ENCODE results near the gene JARID2.

JARID2 gene

DNA sequence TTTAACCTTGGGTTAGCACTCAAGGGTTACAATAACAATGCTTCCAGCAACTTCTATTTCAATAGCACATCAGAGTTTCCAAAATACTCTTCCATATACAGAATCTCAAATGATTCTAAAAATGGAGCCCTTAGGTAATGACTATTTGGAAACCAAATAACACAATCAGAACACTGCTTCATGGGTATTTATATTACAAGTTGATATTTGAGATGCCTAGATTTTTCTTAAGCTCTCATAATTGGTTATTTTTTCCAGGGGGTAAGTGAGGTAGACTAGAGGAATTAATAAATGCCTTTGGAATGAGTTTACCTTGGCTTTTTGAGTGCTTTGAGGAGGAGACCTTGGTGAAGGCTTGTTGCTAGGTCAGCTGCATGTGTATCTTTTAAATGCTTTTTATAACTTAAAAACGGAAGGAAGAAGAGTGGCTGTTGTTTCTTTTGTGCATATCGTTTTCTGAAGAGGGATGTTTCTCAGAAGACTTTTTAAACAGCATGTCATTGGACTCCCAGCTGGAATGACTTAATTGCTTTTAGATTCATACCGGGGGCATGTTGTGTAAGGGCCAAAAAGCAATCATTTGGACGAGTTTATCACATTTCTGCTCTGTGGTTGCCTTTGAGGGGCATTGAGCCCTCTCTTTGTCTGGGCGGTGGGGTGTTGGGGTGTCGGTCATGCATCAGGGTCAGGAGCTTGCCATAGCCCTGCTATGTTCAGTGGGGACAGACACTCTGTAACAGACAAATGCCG lies 230.9 kb downstream of the JARID2 start:
- no peak for DNase-seq

DNA sequence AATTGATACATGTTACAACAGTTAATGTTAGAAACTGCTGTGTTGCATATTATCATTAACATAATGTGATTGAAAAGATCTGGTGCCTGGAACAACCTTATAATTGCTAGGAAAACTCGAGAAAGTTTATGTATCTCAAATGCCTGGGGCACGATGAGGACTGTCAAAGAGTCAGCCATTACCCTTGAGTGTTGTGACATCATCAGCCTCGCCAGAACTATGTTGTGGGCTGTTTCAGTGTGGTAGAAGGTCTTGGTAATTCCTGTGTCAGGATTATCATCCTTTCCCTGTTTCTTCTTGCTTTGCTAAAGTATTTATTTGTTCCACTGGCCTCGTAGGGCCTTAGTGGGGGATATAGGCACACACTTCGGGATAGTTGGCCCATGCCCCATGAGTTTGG lies 231.9 kb downstream of the JARID2 start:
- no peak for DNase-seq

DNA sequence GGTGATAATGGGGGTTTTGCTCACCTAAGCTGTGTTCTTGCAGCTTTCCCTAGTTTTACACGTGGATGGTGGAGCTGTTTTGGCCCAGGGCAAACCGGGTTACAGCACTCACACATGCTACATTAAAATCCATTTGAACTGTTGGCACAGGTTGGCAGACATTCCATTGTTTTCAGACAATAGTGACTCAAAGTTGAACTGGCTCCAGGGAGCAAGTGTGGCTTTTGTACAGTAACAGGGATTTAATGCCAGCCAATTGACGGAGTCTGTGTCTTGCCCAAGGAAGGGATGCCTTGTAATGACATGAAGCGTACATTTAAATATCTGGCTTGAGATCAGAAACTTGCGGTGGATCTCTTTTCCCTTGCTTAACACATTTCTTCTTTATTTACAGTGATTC lies 233.9 kb downstream of the JARID2 start:
- DNase-seq = no peak

DNA sequence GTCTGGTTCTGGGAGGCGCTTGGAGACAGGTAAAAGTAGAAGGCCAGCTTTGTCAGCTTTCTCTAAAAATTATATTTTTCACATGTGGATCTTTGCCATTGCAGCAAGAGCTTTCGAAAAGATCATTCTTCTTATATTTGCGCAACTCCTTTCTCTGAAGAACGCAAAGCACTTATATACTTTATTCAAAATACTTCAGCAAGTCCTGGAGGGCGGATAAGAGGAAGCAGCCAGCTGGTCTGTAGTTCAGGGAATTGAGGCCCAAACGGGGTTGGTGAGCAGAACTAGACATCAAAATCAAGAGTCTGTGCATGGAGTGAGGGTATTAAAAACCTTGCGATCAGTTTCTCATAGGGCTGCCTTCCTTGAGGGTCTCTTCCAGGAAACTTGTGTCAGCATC lies 234.7 kb downstream of the JARID2 start:
- DNase-seq = peak; percentile 45

DNA sequence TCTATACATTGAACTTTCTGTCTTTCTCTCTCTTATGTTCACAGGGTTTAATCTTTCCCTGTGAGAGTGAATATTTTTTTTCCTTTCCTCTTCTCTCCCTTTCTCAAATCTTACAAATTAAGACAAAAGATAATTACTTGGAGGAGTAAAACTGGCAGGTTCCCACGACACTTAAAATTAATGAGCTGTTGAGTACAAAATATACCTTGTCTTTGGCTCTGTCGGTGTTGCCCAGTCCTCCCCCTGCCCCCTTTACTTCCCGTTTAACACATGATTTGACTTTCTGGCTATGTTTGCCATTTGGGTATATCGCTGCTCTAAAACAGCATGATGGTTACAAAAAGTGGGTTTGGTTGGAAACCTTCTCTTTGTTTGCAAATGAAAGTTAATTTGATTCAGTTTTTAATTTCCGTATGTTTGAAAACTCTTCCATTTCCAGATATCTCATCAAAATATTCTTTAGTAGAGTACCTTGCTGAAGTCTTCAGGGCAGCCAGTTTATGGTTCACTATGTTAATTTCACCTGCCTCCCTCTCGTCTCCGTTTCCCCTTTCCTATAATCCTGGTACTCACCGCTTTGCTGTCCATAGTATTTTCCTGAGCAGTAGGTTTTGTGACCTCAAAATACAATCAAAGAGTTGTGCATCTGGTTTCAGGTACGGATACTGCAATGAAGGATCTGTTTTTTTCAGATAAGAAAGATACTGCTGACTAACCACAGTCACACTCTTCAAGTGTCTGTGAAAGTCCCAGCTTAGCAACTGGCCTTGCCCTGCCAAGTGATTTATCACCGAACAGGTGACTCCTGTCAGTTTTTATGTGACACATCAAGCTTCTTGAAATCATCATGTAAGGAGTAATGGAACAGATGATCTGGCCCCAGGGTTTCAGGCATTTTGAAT lies 235.8 kb downstream of the JARID2 start:
- peak; percentile 77 for DNase-seq

DNA sequence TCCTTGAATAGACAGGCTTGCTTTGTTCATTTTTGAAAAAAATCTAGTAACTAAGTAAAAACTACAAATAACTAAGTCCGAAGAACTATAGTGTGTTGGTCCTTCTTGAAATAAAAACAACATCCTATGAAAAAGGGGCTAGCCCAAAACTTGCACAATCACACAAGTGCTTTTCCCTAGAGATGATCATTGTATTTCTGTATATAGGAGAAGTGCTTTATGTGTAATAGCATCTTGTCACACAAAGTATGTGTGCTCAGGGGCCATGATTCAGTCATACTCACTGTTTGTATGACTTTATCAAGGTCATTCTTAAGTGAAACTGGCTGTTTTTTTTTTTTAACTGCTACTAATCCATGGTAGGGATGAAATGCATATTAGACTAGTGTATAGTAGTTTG lies 237.2 kb downstream of the JARID2 start:
- no peak for DNase-seq

DNA sequence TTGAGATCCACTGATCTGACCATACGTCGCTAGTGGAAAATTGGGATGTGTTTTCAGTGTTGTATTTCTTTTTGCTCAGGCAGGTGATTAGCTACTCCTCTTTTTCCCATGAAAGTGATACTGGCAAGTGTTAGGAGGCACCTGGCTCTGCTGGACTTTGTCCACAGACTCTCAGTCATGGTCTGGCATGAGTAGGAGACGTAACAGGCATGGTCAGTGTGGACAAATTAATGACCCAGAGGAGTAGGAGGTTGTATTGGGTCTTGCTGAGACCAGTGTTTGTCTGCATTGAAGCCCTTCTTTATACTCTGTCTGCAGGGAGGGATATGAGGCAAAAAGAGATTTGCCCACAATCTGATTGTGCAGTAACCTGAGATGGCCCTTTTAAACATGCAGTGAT lies 238.3 kb downstream of the JARID2 start:
- DNase-seq = no peak

DNA sequence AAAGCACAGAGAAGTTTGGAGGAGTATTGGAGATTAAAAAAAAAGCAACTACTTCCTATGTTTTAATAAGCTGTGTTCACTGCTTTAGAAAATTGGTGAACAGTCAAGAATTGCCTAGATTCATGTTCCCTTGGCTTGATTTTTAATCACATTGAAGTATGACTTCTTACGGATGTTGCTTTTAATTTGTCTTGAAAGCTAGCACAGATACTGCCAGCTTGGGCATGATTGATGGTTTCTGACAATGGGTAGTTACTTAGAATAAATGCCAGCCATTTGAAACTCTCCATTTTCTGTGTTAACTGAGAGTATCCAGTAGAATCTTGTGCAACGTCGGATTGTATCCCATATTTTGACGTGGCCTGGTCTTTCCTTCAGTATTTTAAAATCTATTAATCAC lies 239.0 kb downstream of the JARID2 start:
- no peak for DNase-seq

DNA sequence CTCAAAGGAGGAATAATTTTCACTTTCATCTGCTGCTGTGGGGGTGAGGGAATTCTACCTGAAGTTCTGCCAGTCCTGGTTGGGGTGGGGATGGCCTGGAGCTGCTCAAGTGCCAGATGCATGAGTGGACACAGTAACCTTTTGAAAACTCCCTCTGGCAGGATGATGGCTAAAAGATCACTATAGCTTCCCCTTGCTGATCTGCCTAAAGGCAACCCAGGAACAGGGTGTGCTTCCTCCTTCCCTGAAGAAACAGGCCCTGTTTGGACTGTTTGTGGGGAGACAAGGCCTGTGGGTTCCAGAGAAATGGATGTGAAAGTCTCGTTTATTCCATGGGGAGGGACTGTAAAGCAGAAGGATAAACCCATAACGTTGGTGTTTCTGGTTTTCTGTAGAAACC lies 240.1 kb downstream of the JARID2 start:
- no peak for DNase-seq

DNA sequence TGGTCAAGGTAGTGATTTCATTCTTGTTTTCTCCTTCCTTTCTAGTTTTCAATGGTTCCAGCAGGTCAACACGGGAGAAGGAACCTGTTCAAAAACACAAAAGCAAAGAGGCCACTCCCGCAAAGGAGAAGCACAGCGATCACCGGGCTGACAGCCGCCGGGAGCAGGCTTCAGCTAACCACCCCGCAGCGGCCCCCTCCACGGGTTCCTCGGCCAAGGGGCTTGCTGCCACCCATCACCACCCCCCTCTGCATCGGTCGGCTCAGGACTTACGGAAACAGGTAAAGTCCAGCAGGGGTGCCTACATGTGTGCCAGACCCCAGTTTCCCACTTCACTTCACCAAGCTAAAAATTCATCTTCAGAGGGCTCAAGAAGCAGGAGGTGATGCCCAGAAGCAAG lies 241.4 kb downstream of the JARID2 start:
- DNase-seq = no peak

DNA sequence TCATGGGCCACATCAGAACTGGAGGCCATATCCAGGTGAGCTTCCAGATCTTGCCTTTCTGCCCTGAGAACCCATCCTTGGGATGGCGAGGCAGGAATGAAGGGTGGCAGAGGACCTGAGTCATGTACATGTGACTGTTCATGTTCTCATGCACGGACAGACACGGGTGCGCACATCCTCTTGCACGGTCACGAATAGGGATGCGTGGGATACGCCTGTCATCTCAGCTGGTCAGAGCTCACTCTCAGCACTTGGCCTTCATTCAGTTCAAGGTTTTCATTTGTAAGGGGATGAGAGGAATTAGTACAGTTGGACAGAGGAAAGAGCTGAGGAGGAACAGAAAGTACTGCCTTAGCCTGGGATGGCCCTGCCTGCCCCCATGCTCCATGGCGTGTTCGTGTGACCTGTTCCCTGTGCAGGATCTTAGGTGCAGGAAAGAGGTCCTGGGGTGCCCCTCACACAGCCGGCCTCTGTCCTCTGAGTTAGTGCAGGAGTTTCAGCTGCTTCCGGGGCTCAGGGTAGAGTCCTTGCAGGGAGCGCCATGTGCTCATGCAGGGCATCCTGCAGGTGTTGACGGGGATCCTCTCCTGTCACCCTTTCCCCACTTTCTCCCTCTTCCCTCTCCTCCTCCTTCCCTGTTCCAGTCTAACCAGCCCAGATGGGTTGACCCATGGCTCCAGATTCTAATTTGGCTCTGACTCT lies 243.5 kb downstream of the JARID2 start:
- DNase-seq = no peak

DNA sequence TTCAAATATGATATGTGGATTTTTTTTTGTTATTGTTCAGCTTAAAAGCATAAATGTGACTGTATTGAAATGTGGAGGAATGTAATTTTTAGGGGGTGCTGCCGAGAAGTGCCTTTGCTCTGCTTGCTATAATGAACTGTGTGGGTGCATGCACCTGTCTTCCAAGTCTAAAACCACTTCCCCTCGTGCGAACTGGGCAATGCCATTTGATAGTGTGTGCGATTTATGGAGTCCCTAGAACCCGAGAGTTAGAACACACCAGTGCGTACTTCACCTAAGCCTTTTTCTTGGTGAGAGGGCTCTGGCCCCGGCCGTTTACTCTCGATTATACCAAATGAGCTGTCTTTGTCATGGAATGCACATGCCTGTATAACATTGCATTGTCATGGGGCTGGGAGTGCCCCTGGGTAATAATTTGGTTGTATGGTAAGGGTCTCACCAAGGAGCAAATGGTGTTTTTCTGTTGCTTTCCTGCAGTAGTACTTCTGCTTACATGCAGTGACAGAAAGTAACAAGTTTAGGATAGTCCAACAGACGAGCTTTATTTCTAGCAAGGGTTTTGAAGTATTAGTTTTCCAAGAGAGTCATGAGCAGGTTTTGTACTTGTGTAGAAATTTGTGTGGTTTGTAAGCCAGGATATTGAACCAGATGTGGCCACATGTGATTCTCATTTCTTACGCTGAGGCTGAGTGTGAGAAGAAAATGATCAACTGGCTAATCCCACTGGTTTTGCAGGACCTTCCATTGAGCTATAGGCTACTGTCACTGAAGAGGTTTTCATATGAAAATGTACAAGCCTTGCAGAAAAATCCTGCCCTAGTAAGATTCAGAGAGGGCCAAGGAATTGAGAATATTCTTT lies 244.6 kb downstream of the JARID2 start:
- DNase-seq = peak; percentile 28

DNA sequence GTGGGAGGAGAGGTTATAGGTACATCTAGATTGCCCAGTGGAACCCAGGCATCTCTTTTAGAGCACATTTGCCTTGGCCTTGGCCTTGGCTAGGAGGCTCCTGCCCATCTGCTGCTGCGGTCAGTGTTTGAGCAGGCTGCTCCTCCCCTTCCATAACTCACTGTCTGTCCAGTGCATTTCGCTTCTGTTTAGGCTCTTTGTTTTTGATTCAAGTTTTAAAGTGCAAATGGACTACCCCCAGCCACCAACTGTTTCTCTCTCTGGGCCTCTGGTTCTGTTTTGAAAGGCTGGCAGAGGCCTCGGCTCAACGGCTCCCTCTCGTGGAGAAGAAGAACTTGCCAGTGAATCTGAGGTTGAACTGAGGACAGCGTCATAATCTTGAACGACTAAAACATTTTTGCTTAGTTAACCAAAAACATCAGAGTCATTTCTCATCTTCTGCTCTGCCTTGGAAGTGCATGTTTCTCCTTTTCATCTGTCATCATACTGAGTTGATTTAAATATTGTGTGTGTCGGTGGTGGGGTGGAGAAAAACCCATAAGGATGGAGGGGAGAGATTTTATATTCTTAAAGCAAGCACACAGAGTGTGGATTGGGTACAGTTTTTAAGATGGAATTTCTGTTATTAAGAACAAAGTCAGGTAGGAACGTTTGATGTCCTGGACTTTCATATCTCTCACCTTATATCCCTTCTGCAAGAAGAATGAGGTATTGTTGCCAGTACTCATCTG lies 245.6 kb downstream of the JARID2 start:
- DNase-seq = peak; percentile 85

DNA sequence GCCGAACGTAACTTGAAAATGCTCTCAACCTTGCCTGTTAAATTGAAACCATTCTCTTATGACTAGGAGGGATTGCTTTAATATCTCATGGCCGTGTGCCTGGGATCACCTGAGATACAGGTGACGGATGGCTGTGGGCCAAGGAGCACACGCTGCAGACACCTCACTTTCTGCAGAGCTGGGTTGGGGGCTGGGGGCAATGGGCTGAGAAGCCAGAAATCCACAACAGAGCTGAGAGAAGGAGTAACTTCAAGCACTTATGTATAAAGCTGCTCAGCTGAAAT lies 246.1 kb downstream of the JARID2 start:
- no peak for DNase-seq

DNA sequence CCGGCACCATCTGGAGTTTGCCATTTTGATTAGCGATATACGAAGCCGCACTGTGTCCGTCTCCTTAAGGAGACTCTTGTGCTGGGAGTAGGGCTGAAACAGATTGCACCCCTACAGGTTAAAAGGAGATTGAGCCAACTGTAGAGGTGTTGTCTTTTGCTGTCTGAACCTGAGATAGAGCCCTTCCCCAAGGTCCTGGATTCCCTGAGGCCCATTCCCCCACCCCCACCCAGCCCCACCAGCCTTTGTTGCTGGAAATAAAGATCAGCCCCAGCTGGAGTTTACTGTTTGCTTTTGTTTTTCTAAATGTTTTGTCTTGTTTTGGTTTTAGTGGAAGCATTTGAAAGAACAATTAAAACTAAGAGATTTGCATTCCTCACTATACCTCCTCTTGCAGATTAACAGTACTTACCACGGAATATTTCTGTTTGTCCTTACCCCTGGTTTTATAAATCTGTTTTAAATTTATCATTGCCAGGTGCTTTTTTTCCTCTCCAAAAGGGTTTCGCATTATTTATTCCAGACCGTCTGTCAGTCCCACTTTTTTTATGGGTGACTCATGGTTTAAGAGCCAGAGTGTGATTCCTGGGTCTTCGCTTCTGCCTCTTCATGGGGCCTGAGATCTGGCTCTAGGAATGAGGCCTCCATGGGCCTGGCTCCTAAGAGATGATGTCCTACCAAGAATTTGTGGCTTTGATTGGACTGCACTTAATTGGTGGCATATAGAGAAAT lies 247.7 kb downstream of the JARID2 start:
- no peak for DNase-seq

DNA sequence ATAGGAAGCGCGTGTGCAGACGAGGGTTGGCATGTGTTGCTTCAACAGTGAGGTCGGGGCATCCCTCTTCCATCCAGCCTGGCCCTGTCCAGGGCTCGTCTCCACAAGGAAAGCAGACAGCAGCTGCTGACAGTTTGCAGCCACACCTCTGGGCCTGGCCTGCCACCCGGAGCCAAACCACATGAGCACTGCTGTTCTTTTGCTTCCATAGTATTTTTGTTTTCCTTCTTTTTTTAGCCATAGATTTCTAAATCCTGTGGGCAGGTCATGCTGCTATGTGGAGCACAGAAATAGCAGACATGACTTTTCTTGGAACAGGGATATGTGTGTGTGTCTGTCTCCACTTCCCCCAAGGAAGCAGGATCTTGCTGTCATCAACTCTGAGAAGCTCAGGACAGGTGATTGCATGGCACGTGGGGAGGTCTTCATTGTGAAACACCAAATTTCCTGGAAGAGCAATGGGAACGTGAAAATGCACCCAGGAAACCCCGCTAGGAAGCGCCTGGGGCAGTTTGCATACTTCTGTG lies 249.6 kb downstream of the JARID2 start:
- DNase-seq = no peak

DNA sequence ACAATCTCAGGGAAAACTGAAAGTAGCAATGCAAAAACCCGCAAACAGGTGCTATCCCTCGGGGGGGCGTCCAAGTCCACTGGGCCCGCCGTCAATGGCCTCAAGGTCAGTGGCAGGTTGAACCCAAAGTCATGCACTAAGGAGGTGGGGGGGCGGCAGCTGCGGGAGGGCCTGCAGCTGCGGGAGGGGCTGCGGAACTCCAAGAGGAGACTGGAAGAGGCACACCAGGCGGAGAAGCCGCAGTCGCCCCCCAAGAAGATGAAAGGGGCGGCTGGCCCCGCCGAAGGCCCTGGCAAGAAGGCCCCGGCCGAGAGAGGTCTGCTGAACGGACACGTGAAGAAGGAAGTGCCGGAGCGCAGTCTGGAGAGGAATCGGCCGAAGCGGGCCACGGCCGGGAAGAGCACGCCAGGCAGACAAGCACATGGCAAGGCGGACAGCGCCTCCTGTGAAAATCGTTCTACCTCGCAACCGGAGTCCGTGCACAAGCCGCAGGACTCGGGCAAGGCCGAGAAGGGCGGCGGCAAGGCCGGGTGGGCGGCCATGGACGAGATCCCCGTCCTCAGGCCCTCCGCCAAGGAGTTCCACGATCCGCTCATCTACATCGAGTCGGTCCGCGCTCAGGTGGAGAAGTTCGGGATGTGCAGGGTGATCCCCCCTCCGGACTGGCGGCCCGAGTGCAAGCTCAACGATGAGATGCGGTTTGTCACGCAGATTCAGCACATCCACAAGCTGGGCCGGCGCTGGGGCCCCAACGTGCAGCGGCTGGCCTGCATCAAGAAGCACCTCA lies 250.7 kb downstream of the JARID2 start:
- no peak for DNase-seq

DNA sequence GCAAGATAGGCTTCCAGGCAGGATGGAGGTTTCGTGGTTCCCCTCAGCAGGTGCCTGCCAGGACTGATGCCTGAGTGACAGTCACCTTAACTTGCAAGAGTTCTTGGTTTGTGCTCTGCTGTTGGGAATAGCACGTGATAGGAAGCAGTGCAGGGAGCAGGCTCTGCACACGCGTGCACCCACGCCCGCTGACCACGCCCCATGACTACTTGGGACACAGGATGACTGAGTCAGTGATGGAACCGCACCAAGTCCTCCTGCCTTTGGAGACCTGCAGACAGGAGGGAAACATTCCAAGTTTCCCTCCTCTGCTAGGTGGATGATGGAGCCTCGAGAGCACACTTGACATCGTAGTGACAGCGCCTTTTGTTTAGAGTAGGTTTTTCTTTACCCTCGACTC lies 252.8 kb downstream of the JARID2 start:
- peak; percentile 22 for DNase-seq

DNA sequence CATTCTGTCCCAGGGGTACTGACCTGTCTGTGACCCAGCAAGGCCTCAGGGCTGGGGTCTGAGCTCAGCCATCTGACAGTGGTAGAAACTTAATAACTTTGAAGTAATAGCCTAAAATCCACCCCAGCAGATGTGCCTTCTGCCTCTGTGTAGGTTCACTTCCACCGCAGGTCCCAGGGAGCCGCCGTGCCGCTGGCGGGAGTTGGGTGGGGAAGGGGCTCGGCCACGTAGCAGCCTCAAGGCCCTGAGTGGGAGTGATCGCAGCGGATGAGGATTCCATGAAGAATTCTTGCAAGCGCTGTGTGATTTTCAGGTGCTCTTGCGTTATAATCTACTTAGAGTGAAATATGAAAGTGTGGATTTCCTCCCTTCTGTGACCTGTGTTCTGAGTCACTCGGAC lies 253.3 kb downstream of the JARID2 start:
- DNase-seq = no peak

DNA sequence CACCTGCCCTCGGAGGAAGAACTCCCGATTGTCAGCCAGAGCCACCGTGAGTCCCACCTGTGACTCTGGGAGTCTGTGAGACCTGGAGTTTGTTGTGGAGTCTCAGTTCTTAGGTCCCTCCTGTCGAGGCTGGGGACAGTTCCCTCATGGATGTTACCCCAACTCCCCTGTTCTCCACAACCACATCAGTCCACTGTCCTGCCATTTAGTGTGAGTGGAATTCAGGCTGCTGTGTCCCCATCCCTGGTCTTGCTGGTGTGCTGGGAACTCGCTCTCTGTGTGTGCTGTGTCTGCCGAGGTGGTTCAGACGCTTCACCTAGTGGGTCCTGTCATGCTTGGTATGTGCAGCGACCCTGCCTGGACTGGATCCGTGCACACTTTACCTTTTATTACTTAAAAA lies 253.7 kb downstream of the JARID2 start:
- DNase-seq = no peak
